ENCODE measurements around the gene ALDH1A3.
"Not testable (repeated sequence)": the region's sequence is repeated elsewhere in the genome, so short reads cannot be mapped to it uniquely, and the experiment has no call there.

Gene ALDH1A3

GRCh38 chr15:100879464-100880138 is at the start of gene ALDH1A3:
Gene ALDH1A3, plus strand, starts transcription at chr15:100879831. Its CDS starts 77 bp downstream, at chr15:100879908.
- no peak for DNase-seq

GRCh38 chr15:100831467-100831866 is 48.2 kb upstream of the ALDH1A3 start:
- no peak for DNase-seq

GRCh38 chr15:100832149-100832942 is 47.3 kb upstream of the ALDH1A3 start:
- no peak for DNase-seq

GRCh38 chr15:100833417-100834389 is 45.9 kb upstream of the ALDH1A3 start:
- DNase-seq, result no peak

- no peak for DNase-seq
Measured at GRCh38 chr15:100834731-100835130, 44.9 kb upstream of the ALDH1A3 start.

- DNase-seq, result no peak
Measured at GRCh38 chr15:100835636-100836035, 44.0 kb upstream of the ALDH1A3 start.

GRCh38 chr15:100836501-100836900 is 43.1 kb upstream of the ALDH1A3 start:
- DNase-seq, result no peak

- DNase-seq, result no peak
Measured at GRCh38 chr15:100841426-100841825, 38.2 kb upstream of the ALDH1A3 start.

- no peak for DNase-seq
Measured at GRCh38 chr15:100842756-100843730, 36.6 kb upstream of the ALDH1A3 start.

- DNase-seq, result no peak
Measured at GRCh38 chr15:100844167-100844566, 35.5 kb upstream of the ALDH1A3 start.

- DNase-seq, result no peak
Measured at GRCh38 chr15:100844778-100845177, 34.9 kb upstream of the ALDH1A3 start.

GRCh38 chr15:100847194-100847593 is 32.4 kb upstream of the ALDH1A3 start:
- DNase-seq, result no peak

- peak; percentile 54 for DNase-seq
Measured at GRCh38 chr15:100849021-100849854, 30.4 kb upstream of the ALDH1A3 start.

- no peak for DNase-seq
Measured at GRCh38 chr15:100849855-100850218, 29.8 kb upstream of the ALDH1A3 start.

GRCh38 chr15:100851428-100852015 is 28.1 kb upstream of the ALDH1A3 start:
- not testable (repeated sequence) for DNase-seq

- DNase-seq, result no peak
Measured at GRCh38 chr15:100852630-100853029, 27.0 kb upstream of the ALDH1A3 start.

GRCh38 chr15:100853676-100854440 is 25.8 kb upstream of the ALDH1A3 start:
- DNase-seq, result no peak

- DNase-seq, result no peak
Measured at GRCh38 chr15:100856867-100857266, 22.8 kb upstream of the ALDH1A3 start.

GRCh38 chr15:100858294-100858693 is 21.3 kb upstream of the ALDH1A3 start:
- DNase-seq, result no peak
